DOHH2 (cell line): ENCODE results near the gene MRLN.

Experiments
- EZH2phosphoT487 ChIP-seq: fragments of 200-600 bp; sonication (generic); IDR thresholded peaks from 2 replicates; pipeline ENCODE4 v1.6.1; 2017; ENCODE audit warnings: borderline replicate concordance, mild to moderate bottlenecking, antibody characterized with exemption, low read length, moderate library complexity, mixed read lengths
- TF ChIP-seq, protein P1 (sequence below): fragments of 200-600 bp; sonication (generic); IDR thresholded peaks from one replicate; pipeline ENCODE4 v1.5.1; 2014; ENCODE audit warnings: antibody characterized with exemption, mild to moderate bottlenecking, low read depth, low read length; ENCODE audit not compliant: poor library complexity, severe bottlenecking

GRCh38 chr10:59720377-59720776 is 32.9 kb downstream of the MRLN start:
- TF ChIP-seq, protein P1, sequence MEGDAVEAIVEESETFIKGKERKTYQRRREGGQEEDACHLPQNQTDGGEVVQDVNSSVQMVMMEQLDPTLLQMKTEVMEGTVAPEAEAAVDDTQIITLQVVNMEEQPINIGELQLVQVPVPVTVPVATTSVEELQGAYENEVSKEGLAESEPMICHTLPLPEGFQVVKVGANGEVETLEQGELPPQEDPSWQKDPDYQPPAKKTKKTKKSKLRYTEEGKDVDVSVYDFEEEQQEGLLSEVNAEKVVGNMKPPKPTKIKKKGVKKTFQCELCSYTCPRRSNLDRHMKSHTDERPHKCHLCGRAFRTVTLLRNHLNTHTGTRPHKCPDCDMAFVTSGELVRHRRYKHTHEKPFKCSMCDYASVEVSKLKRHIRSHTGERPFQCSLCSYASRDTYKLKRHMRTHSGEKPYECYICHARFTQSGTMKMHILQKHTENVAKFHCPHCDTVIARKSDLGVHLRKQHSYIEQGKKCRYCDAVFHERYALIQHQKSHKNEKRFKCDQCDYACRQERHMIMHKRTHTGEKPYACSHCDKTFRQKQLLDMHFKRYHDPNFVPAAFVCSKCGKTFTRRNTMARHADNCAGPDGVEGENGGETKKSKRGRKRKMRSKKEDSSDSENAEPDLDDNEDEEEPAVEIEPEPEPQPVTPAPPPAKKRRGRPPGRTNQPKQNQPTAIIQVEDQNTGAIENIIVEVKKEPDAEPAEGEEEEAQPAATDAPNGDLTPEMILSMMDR, result no peak
- no peak for TF ChIP-seq EZH2phosphoT487
